HFFc6 (cell line): ENCODE measurements around the gene SIGLEC10. TPM values are rescaled to one million over a fixed set of nuclear protein-coding genes. Genes with fewer than 3 reads are reported as not detected.
"Not testable (repeated sequence)": the region's sequence is repeated elsewhere in the genome, so short reads cannot be mapped to it uniquely, and the experiment has no call there.

ENCODE experiments used
- DNase-seq: peaks from one replicate; pipeline ENCODE4 v3.0.0-alpha.2; 2018
- H3K27ac Mint-ChIP-seq: 2 replicates; pipeline ENCODE4 v1.8.0; 2020; ENCODE audit warnings: mild to moderate bottlenecking, mixed read lengths
- H3K27me3 Mint-ChIP-seq: 2 replicates; pipeline ENCODE4 v1.8.0; 2021; ENCODE audit warnings: mild to moderate bottlenecking, moderate library complexity, mixed read lengths; ENCODE audit not compliant: insufficient read depth
- H3K36me3 Mint-ChIP-seq: 2 replicates; pipeline ENCODE4 v1.8.0; 2021; ENCODE audit warnings: low read depth, mixed read lengths
- H3K4me1 Mint-ChIP-seq: 2 replicates; pipeline ENCODE4 v1.8.0; 2020; ENCODE audit warnings: low read depth, mixed read lengths
- H3K4me3 Mint-ChIP-seq: 2 replicates; pipeline ENCODE4 v1.8.0; 2020; ENCODE audit warnings: mild to moderate bottlenecking, moderate library complexity, mixed read lengths
- H3K9me3 Mint-ChIP-seq: 2 replicates; pipeline ENCODE4 v1.8.0; 2020; ENCODE audit warnings: mild to moderate bottlenecking, mixed read lengths
- total RNA-seq, 6 experiments: library from RNA; stranded (reverse); fragmentation: NEBNext Ultra II Directional; extraction: Animal tissue kit (Norgen Biotek cat#: 25700); gene quantifications; 2 replicates in 1 of 6; 3 replicates in 5 of 6; pipeline ENCODE4 v1.2.3, GENCODE V29; 2021
- TF ChIP-seq, protein P1 (sequence below): fragments of 200-600 bp; sonication (generic); IDR thresholded peaks from 2 replicates; pipeline ENCODE4 v1.5.0; 2021; ENCODE audit warnings: antibody characterized with exemption, mild to moderate bottlenecking

The SIGLEC10 gene
- total RNA-seq, 6 experiments from 2014 or later = not detected

DNA sequence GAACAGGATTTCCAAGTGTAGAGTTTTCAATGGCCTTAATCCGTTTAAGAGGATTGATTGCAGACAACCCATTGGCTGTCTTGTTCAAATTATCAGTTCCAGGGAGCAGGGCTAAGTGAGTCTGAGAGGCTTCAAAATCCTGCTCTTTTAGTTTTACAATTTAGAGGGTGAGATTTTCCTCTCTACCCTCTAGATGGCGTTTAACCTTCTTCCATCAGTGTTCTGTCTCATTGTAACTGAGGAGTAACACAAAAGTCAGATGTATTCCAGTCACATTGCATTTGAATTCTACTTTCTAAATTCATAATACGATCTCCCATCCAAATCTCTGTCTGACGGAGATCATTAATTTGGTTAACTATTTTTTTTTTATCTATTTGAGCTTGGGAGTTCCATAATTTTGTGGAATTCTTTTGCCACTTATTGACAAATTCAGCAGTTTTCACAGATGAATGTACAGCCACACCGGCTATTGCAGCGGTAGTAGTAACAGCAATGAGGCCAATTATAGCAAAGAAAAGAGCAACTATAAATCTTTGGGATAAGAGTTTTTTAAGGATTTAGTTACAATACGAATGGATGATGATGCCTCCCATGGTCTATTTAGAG lies 19.2 kb downstream of the SIGLEC10 start:
- no peak overlapping the region for H3K4me3 Mint-ChIP-seq
- TF ChIP-seq, protein P1, sequence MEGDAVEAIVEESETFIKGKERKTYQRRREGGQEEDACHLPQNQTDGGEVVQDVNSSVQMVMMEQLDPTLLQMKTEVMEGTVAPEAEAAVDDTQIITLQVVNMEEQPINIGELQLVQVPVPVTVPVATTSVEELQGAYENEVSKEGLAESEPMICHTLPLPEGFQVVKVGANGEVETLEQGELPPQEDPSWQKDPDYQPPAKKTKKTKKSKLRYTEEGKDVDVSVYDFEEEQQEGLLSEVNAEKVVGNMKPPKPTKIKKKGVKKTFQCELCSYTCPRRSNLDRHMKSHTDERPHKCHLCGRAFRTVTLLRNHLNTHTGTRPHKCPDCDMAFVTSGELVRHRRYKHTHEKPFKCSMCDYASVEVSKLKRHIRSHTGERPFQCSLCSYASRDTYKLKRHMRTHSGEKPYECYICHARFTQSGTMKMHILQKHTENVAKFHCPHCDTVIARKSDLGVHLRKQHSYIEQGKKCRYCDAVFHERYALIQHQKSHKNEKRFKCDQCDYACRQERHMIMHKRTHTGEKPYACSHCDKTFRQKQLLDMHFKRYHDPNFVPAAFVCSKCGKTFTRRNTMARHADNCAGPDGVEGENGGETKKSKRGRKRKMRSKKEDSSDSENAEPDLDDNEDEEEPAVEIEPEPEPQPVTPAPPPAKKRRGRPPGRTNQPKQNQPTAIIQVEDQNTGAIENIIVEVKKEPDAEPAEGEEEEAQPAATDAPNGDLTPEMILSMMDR = peak; percentile 74

DNA sequence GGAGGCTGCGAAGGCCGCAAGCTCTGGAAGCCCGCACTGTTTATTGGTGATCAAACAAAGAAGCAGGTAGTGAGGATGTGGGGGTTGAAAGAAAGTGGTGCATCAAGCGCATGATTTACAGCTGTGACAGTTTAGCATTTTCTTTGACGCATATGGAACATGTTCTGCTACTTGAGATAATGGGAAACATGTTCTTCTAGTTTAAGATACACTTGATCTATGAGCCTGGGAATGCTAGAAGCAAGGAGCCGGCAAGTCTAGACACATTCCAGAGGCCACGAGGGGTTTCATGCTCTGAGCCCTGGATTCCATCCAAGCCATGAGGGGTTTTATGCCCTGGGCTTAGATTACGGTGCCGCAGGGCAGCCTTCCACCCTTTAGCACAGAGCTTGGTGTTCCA lies 20.0 kb downstream of the SIGLEC10 start:
- DNase-seq, H3K4me3 Mint-ChIP-seq, H3K27me3 Mint-ChIP-seq, H3K9me3 Mint-ChIP-seq, H3K27ac Mint-ChIP-seq: not testable (repeated sequence)
- peaks cover 16% of the 10 kb centered on the region for H3K36me3 Mint-ChIP-seq
- peaks cover 26% of the 10 kb centered on the region for H3K4me1 Mint-ChIP-seq

More for the DNA sequence above, 19.2 kb downstream of the SIGLEC10 start:
- peaks cover 26% of the 10 kb centered on the region for H3K4me1 Mint-ChIP-seq
- H3K9me3 Mint-ChIP-seq = peaks cover 17% of the 10 kb centered on the region
- peaks cover 21% of the 10 kb centered on the region for H3K36me3 Mint-ChIP-seq
- DNase-seq = peak; percentile 50
- H3K27ac Mint-ChIP-seq = no peak overlapping the region
- no peaks in the 10 kb centered on the region; the same call in none of the 2 replicates for H3K27me3 Mint-ChIP-seq

DNA sequence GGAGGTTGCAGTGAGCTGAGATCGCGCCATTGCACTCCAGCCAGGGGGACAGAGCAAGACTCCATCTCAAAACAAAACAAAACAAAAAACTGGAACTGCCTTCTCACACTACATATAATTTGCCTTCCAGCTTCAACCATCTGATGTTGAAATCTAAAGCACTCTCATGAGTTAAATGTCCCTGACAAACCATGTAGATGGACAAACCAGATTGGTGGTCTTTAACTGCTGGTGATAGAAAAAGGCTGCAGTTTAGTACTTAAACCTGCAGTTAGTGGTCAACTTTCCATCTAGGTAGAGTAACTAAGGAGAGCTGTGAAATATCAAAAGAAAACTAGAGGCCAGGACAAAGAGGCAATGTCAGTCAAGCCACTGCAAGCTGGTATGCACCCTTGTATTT lies 21.3 kb downstream of the SIGLEC10 start:
- H3K4me1 Mint-ChIP-seq = peaks cover 26% of the 10 kb centered on the region
- TF ChIP-seq, protein P1 = no peak
- no peak for DNase-seq
- H3K27ac Mint-ChIP-seq = no peak overlapping the region
- peaks cover 7% of the 10 kb centered on the region for H3K36me3 Mint-ChIP-seq
- no peak overlapping the region for H3K4me3 Mint-ChIP-seq
- no peaks in the 10 kb centered on the region for H3K9me3 Mint-ChIP-seq
- no peaks in the 10 kb centered on the region; the same call in none of the 2 replicates for H3K27me3 Mint-ChIP-seq

DNA sequence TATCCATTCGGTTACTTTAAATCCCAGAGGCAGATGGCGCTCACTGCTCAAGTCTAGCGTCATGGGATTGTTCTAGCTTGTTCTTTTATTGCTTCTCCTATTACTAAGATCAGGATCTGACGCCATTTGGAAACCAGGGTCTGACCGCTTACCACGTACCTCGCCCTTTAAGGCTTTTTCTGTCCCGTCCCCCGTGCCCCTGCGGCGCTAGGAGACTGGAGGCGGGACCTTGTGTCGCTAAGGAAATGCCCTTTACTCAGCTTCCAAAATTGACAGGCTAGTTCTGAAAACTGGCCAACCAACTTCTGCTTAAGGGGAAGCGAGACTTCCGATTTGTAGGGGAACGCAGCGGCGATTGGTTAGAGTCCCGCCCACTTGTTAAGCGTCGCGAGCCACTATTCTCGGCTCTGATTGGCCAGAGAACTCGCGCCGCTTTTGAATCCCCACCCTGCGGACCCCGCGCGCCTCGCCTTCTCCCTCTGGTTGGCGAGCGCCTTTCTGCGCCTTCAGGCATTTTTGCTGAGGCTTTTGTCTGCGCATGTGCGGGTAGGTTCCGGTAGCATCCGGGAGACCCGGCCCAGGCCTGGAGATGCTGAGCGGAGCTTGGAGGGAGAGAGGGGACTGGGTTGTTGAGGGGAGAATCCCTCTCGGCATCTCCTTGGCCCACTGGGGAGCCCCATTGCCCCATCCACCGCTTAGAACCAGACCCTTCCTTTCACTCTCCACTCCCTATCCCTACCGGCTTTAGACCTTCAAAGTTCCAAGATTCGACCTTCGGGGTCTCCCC lies 23.2 kb downstream of the SIGLEC10 start:
- H3K9me3 Mint-ChIP-seq = no peaks in the 10 kb centered on the region
- H3K36me3 Mint-ChIP-seq = no peaks in the 10 kb centered on the region; the same call in 1 of the 2 replicates
- peaks cover 7% of the 10 kb centered on the region; the same call in 1 of the 2 replicates for H3K27me3 Mint-ChIP-seq
- H3K27ac Mint-ChIP-seq = peak overlapping the region; percentile 92
- TF ChIP-seq, protein P1 = no peak; the same call in 1 of the 2 replicates
- DNase-seq = peak; percentile 99
- H3K4me1 Mint-ChIP-seq = peaks cover 26% of the 10 kb centered on the region
- H3K4me3 Mint-ChIP-seq = peak overlapping the region; percentile 87

DNA sequence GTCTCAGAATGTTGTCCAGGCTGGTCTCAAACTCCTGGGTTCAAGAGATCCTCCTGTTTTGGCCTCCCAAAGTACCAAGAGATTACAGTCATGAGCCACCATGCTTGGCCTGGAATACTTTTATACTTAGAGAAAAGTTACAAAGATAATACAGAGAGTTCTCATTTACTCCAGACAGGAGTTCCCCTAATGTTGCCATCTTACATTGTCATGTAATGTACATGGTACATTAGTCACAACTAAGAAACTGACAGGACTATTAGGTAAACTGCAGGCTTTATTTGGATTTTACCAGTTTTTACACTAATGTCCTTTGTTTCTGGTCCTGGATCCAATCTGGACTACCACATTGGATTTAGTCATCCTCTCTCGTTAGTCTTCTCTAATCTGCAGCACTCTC lies 24.7 kb downstream of the SIGLEC10 start:
- no peak overlapping the region for H3K4me3 Mint-ChIP-seq
- no peak overlapping the region for H3K27ac Mint-ChIP-seq
- peaks cover 7% of the 10 kb centered on the region; the same call in 1 of the 2 replicates for H3K27me3 Mint-ChIP-seq
- no peak for DNase-seq
- no peaks in the 10 kb centered on the region; the same call in 1 of the 2 replicates for H3K36me3 Mint-ChIP-seq
- TF ChIP-seq, protein P1 = no peak
- H3K4me1 Mint-ChIP-seq = peaks cover 20% of the 10 kb centered on the region
- H3K9me3 Mint-ChIP-seq = no peaks in the 10 kb centered on the region
